Lower lobe of right lung (tissue), 2 donors: ENCODE measurements around the gene LRRN4. TPM values are rescaled to one million over a fixed set of nuclear protein-coding genes. Genes with fewer than 3 reads are reported as not detected.
"Not testable (repeated sequence)": the region's sequence is repeated elsewhere in the genome, so short reads cannot be mapped to it uniquely, and the experiment has no call there.

ENCODE experiments used
- ATAC-seq, 2 donors: fragments of 200-7000 bp; cut with Tn5 transposase; one replicate each; pipeline ENCODE4 v1.9.1; 2020 to 2022; ENCODE audit warnings: mild to moderate bottlenecking in 2 of 2, moderate library complexity in 2 of 2
- DNase-seq: peaks from one replicate; pipeline ENCODE4 v3.0.0-alpha.2; 2020
- H3K27ac ChIP-seq: fragments of 200-600 bp; one replicate; pipeline ENCODE4 v1.8.0; 2022
- H3K27me3 ChIP-seq: fragments of 200-600 bp; one replicate; pipeline ENCODE4 v1.8.0; 2022; ENCODE audit warnings: low read depth
- H3K36me3 ChIP-seq: fragments of 200-600 bp; one replicate; pipeline ENCODE4 v1.8.0; 2022; ENCODE audit warnings: mild to moderate bottlenecking
- H3K4me1 ChIP-seq: fragments of 200-600 bp; one replicate; pipeline ENCODE4 v1.8.0; 2022
- H3K4me3 ChIP-seq: fragments of 200-600 bp; one replicate; pipeline ENCODE4 v1.8.0; 2022; ENCODE audit warnings: mild to moderate bottlenecking
- H3K9me3 ChIP-seq: fragments of 200-600 bp; one replicate; pipeline ENCODE4 v1.8.0; 2022
- CTCF ChIP-seq: fragments of 200-600 bp; IDR thresholded peaks from one replicate; pipeline ENCODE4 v1.8.0; 2022; ENCODE audit warnings: antibody characterized with exemption, mild to moderate bottlenecking
- intact Hi-C: fragments of 100-400 bp; cut with DNase I; formaldehyde crosslinking; loops from one replicate; pipeline ENCODE4 v1.11.0; 2022
- total RNA-seq: library from RNA; stranded (reverse); fragmentation: NEBNext Ultra II Directional; extraction: Animal tissue kit (Norgen Biotek cat#: 25700); gene quantifications from one replicate; pipeline ENCODE4 v1.2.1, GENCODE V29; 2021
- donor health status: DM: no; HTN: yes; CAD: no; lungs with severe emphysema.

The LRRN4 gene
- total RNA-seq, 1 donor from 2014 or later, result 42.6 TPM

- intact Hi-C loops, result no loop called here
- no peak for DNase-seq
- Histone ChIP-seq H3K4me3 (no peak overlapping the region), H3K36me3 (peaks cover 82% of the 10 kb centered on the region), H3K4me1 (peaks cover 1% of the 10 kb centered on the region), H3K27me3 (no peaks in the 10 kb centered on the region), H3K27ac (no peak overlapping the region), H3K9me3 (no peaks in the 10 kb centered on the region)
- ATAC-seq, result no peak
- no peak for TF ChIP-seq CTCF
Observed at GRCh38 chr20:6039766-6040165, 14.1 kb downstream of the LRRN4 start.

- H3K4me3 ChIP-seq, result no peak overlapping the region
- intact Hi-C loops, result no loop called here
- no peaks in the 10 kb centered on the region for H3K27me3 ChIP-seq
- DNase-seq (no peak), ATAC-seq (no peak)
- no peaks in the 10 kb centered on the region for H3K9me3 ChIP-seq
- TF ChIP-seq CTCF, result no peak
- peaks cover 92% of the 10 kb centered on the region for H3K36me3 ChIP-seq
- no peak overlapping the region for H3K27ac ChIP-seq
- H3K4me1 ChIP-seq, result peaks cover 14% of the 10 kb centered on the region
Observed at GRCh38 chr20:6038256-6038655, 15.6 kb downstream of the LRRN4 start.

- no peak overlapping the region for H3K4me3 ChIP-seq
- no peak for ATAC-seq
- H3K9me3 ChIP-seq, result no peaks in the 10 kb centered on the region
- H3K27ac ChIP-seq, result no peak overlapping the region
- peaks cover 14% of the 10 kb centered on the region for H3K4me1 ChIP-seq
- TF ChIP-seq CTCF, result no peak
- H3K36me3 ChIP-seq, result peaks cover 100% of the 10 kb centered on the region
- DNase-seq, result no peak
- no peaks in the 10 kb centered on the region for H3K27me3 ChIP-seq
- intact Hi-C loops, result no loop called here
Observed at GRCh38 chr20:6037082-6037481, 16.8 kb downstream of the LRRN4 start.

- DNase-seq (no peak), ATAC-seq (no peak)
- no peak for TF ChIP-seq CTCF
- no peaks in the 10 kb centered on the region for H3K27me3 ChIP-seq
- no peak overlapping the region for H3K4me3 ChIP-seq
- H3K27ac ChIP-seq, result no peak overlapping the region
- peaks cover 14% of the 10 kb centered on the region for H3K4me1 ChIP-seq
- H3K36me3 ChIP-seq, result peaks cover 94% of the 10 kb centered on the region
- no peaks in the 10 kb centered on the region for H3K9me3 ChIP-seq
- intact Hi-C loops, result no loop called here
Observed at GRCh38 chr20:6036213-6036612, 17.6 kb downstream of the LRRN4 start.

- DNase-seq (no peak), ATAC-seq (peak in 1 of 2 donors; percentile 43)
- Histone ChIP-seq H3K27ac (no peak overlapping the region), H3K27me3 (no peaks in the 10 kb centered on the region), H3K9me3 (no peaks in the 10 kb centered on the region), H3K36me3 (peaks cover 76% of the 10 kb centered on the region), H3K4me1 (peaks cover 15% of the 10 kb centered on the region), H3K4me3 (no peak overlapping the region)
- no peak for TF ChIP-seq CTCF
- intact Hi-C loops, result no loop called here
Observed at GRCh38 chr20:6034134-6034969, 19.5 kb downstream of the LRRN4 start.

GRCh38 chr20:6032907-6033306 lies 21.0 kb downstream of the LRRN4 start:
- H3K4me3 ChIP-seq, DNase-seq, H3K27me3 ChIP-seq, ATAC-seq, H3K27ac ChIP-seq, H3K9me3 ChIP-seq, intact Hi-C loops: not testable (repeated sequence)
- Histone ChIP-seq H3K4me1 (peaks cover 25% of the 10 kb centered on the region), H3K36me3 (peaks cover 69% of the 10 kb centered on the region)
